GM23248 (cell line): Measurements from ENCODE around the gene BBS10. TPM values are rescaled to one million over a fixed set of nuclear protein-coding genes. Genes with fewer than 3 reads are reported as not detected.
A peak's percentile ranks its signal among the peaks of the same experiment; 100 is the strongest.

Experiments
- DNase-seq: peaks from one replicate; pipeline ENCODE4 v3.0.0-alpha.2; 2015
- H2AFZ ChIP-seq: fragments of 200-600 bp; sonication (generic); 2 replicates; pipeline ENCODE4 v1.6.1; 2016; ENCODE audit warnings: antibody characterized with exemption
- H3F3A ChIP-seq: fragments of 200-600 bp; sonication (generic); 2 replicates; pipeline ENCODE4 v1.6.1; 2016; ENCODE audit warnings: mild to moderate bottlenecking, antibody characterized with exemption, mixed run types; ENCODE audit not compliant: insufficient read depth
- H3K27ac ChIP-seq: fragments of 200-600 bp; sonication (generic); 2 replicates; pipeline ENCODE4 v1.5.1; 2016; ENCODE audit warnings: mild to moderate bottlenecking
- H3K27me3 ChIP-seq: fragments of 200-600 bp; sonication (generic); replicated peaks from 2 replicates; pipeline ENCODE4 v1.6.1; 2016; ENCODE audit warnings: mild to moderate bottlenecking; ENCODE audit not compliant: insufficient read depth
- H3K36me3 ChIP-seq: fragments of 200-600 bp; sonication (generic); 2 replicates; pipeline ENCODE4 v1.6.1; 2016; ENCODE audit warnings: low read depth, mild to moderate bottlenecking
- H3K4me1 ChIP-seq: fragments of 200-600 bp; sonication (generic); 2 replicates; pipeline ENCODE4 v1.6.1; 2016; ENCODE audit warnings: mild to moderate bottlenecking; ENCODE audit not compliant: insufficient read depth
- H3K4me2 ChIP-seq: fragments of 200-600 bp; sonication (generic); one replicate; pipeline ENCODE4 v1.6.1; 2016; ENCODE audit warnings: mild to moderate bottlenecking; ENCODE audit not compliant: unreplicated experiment
- H3K4me3 ChIP-seq: fragments of 200-600 bp; sonication (generic); 2 replicates; pipeline ENCODE4 v1.5.1; 2016; ENCODE audit warnings: mild to moderate bottlenecking
- H3K79me2 ChIP-seq: fragments of 200-600 bp; sonication (generic); 2 replicates; pipeline ENCODE4 v1.6.1; 2016; ENCODE audit warnings: mild to moderate bottlenecking; ENCODE audit not compliant: insufficient read depth
- H3K9ac ChIP-seq: fragments of 200-600 bp; sonication (generic); 2 replicates; pipeline ENCODE4 v1.6.1; 2016; ENCODE audit warnings: mild to moderate bottlenecking
- H3K9me2 ChIP-seq: fragments of 200-600 bp; sonication (generic); 2 replicates; pipeline ENCODE4 v1.6.1; 2016; ENCODE audit warnings: mixed run types, mild to moderate bottlenecking, moderate library complexity; ENCODE audit not compliant: insufficient read depth
- H3K9me3 ChIP-seq: fragments of 200-600 bp; sonication (generic); one replicate; pipeline ENCODE4 v1.6.1; 2017; ENCODE audit warnings: low read depth
- H4K20me1 ChIP-seq: fragments of 200-600 bp; sonication (generic); 2 replicates; pipeline ENCODE4 v1.6.0; 2016; ENCODE audit not compliant: insufficient read depth
- EZH2 ChIP-seq: fragments of 200-600 bp; sonication (generic); IDR thresholded peaks from 2 replicates; pipeline ENCODE4 v1.6.1; 2018; ENCODE audit warnings: antibody characterized with exemption, mild to moderate bottlenecking; ENCODE audit not compliant: insufficient read depth, poor library complexity, severe bottlenecking
- EZH2phosphoT487 ChIP-seq: fragments of 200-600 bp; sonication (generic); IDR thresholded peaks from 2 replicates; pipeline ENCODE4 v1.6.1; 2018; ENCODE audit warnings: antibody characterized with exemption, moderate library complexity, mild to moderate bottlenecking, low read depth; ENCODE audit not compliant: insufficient read depth
- WGBS, 2 experiments: methylation state at CpG; one replicate each; pipeline ENCODE4 v1.1.6; 2015 to 2017; ENCODE audit warnings: low lambda C conversion rate in 2 of 2, low coverage in 1 of 2; ENCODE audit errors: missing lambda C conversion rate in 2 of 2; 5-methylcytosine and 5-hydroxymethylcytosine counted together
- in situ Hi-C: fragments of 300-500 bp; cut with MboI; formaldehyde crosslinking; loops from 2 replicates; pipeline ENCODE4 v1.15.0; 2020
- polyA plus RNA-seq: library from polyadenylated mRNA; unstranded; fragments of >200 nt; fragmentation: Nextera tagmentation; extraction: Ambion mirVana; gene quantifications from 2 replicates; pipeline ENCODE4 v1.2.1, GENCODE V29; 2016
- total RNA-seq: library from RNA; depleted of rRNA; stranded (reverse); fragments of >200 nt; shearing (Covaris generic); gene quantifications from 2 replicates; pipeline ENCODE4 v1.2.3, GENCODE V29; 2014

Gene BBS10
- total and polyA plus RNA-seq, 2 experiments from 2014 or later, result 15.8 to 16.8 TPM

- TF ChIP-seq EZH2phosphoT487, result no peak
- no peak for TF ChIP-seq EZH2
These were observed 38.1 kb downstream of the BBS10 start for GRCh38 chr12:76310110-76310509.

GRCh38 chr12:76308866-76309265 is 39.3 kb downstream of the BBS10 start:
- no peak for DNase-seq
- H3K27me3 ChIP-seq, result no peaks in the 10 kb centered on the region
- H3K9ac ChIP-seq, result no peak overlapping the region
- peaks cover 18% of the 10 kb centered on the region for H3K4me1 ChIP-seq
- no peaks in the 10 kb centered on the region for H4K20me1 ChIP-seq
- H3K9me3 ChIP-seq, result no peaks in the 10 kb centered on the region
- H3K4me2 ChIP-seq, result no peak overlapping the region
- no peaks in the 10 kb centered on the region for H3F3A ChIP-seq
- H2AFZ ChIP-seq, result no peak overlapping the region
- H3K36me3 ChIP-seq, result no peaks in the 10 kb centered on the region
- 0 out of 2 replicates have a peak, but pooled peaks cover 3% of the 10 kb centered on the region for H3K9me2 ChIP-seq
- no peak for TF ChIP-seq EZH2
- TF ChIP-seq EZH2phosphoT487, result no peak
- H3K27ac ChIP-seq, result no peak overlapping the region
- in situ Hi-C loops, result no loop called here
- WGBS, 2 experiments, result 17 to 20% methylated on average over 3 of the region's 3 CpGs
- H3K4me3 ChIP-seq, result no peak overlapping the region
- no peaks in the 10 kb centered on the region for H3K79me2 ChIP-seq

More at GRCh38 chr12:76310110-76310509, 38.1 kb downstream of the BBS10 start:
- H3K9ac ChIP-seq, result no peak overlapping the region
- H3K79me2 ChIP-seq, result no peaks in the 10 kb centered on the region
- H3K27ac ChIP-seq, result peak overlapping the region; percentile 18; the same call in 1 of the 2 replicates
- peaks cover 18% of the 10 kb centered on the region for H3K4me1 ChIP-seq
- H3K27me3 ChIP-seq, result no peaks in the 10 kb centered on the region
- H3K4me3 ChIP-seq, result no peak overlapping the region
- DNase-seq, result peak; percentile 57
- in situ Hi-C loops, result no loop called here
- H3K9me2 ChIP-seq, result 0 out of 2 replicates have a peak, but pooled peaks cover 3% of the 10 kb centered on the region
- no peak overlapping the region for H3K4me2 ChIP-seq
- H3K36me3 ChIP-seq, result no peaks in the 10 kb centered on the region
- no peaks in the 10 kb centered on the region for H3F3A ChIP-seq
- H3K9me3 ChIP-seq, result no peaks in the 10 kb centered on the region
- peak overlapping the region; percentile 39; the same call in 1 of the 2 replicates for H2AFZ ChIP-seq
- H4K20me1 ChIP-seq, result no peaks in the 10 kb centered on the region

DNA sequence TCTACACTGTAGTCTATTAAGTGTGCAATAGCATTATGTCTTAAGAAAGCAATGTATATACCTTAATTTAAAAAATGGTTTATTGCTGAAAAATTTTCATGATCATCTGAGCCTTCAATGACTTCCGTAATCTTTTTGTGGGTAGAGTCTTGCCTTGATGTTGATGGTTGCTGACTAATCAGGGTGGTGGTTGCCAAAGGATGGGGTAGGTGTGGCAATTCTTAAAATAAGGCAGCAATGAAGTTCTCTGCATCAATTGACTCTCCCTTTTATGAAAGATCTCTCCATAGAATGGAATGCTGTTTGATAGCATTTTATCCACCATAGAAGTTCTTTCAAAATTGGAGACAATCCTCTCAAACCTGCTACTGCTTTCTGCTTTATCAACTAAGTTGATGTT is 41.1 kb downstream of the BBS10 start:
- no peak for DNase-seq
- WGBS, 2 experiments, result 67 to 71% methylated on average over 1 of the region's 1 CpG
- peaks cover 25% of the 10 kb centered on the region for H3K4me1 ChIP-seq
- in situ Hi-C loops, result no loop called here
- no peak overlapping the region for H3K4me3 ChIP-seq
- H3K4me2 ChIP-seq, result no peak overlapping the region
- no peaks in the 10 kb centered on the region for H3F3A ChIP-seq
- H3K27me3 ChIP-seq, result no peaks in the 10 kb centered on the region
- H3K79me2 ChIP-seq, result no peaks in the 10 kb centered on the region
- H4K20me1 ChIP-seq, result no peaks in the 10 kb centered on the region
- H3K9me2 ChIP-seq, result 0 out of 2 replicates have a peak, but pooled peaks cover 3% of the 10 kb centered on the region
- H3K9ac ChIP-seq, result no peak overlapping the region
- no peak overlapping the region for H3K27ac ChIP-seq
- no peaks in the 10 kb centered on the region for H3K36me3 ChIP-seq
- no peak for TF ChIP-seq EZH2phosphoT487
- TF ChIP-seq EZH2, result no peak
- no peaks in the 10 kb centered on the region for H3K9me3 ChIP-seq
- no peak overlapping the region for H2AFZ ChIP-seq

- Histone ChIP-seq H3K4me2 (peak overlapping the region; percentile 44), H3K27me3 (no peaks in the 10 kb centered on the region), H2AFZ (peak overlapping the region; percentile 32; the same call in 1 of the 2 replicates), H3K36me3 (no peaks in the 10 kb centered on the region), H3K27ac (no peak overlapping the region), H3K4me1 (peaks cover 15% of the 10 kb centered on the region), H3K9ac (no peak overlapping the region), H3K9me3 (no peaks in the 10 kb centered on the region), H3F3A (no peaks in the 10 kb centered on the region), H3K9me2 (no peaks in the 10 kb centered on the region), H3K4me3 (no peak overlapping the region), H3K79me2 (no peaks in the 10 kb centered on the region), H4K20me1 (no peaks in the 10 kb centered on the region)
- WGBS, 2 experiments, result 94 to 95% methylated on average over 6 of the region's 6 CpGs
- in situ Hi-C loops, result no loop called here
- no peak for DNase-seq
- no peak for TF ChIP-seq EZH2
- TF ChIP-seq EZH2phosphoT487, result no peak
These were observed 44.2 kb downstream of the BBS10 start for GRCh38 chr12:76303989-76304460.

GRCh38 chr12:76303365-76303764 is 44.9 kb downstream of the BBS10 start:
- Histone ChIP-seq H2AFZ (peak overlapping the region; percentile 32; the same call in 1 of the 2 replicates), H3K36me3 (no peaks in the 10 kb centered on the region), H3K9ac (no peak overlapping the region), H3K27ac (no peak overlapping the region), H3F3A (no peaks in the 10 kb centered on the region), H3K9me2 (no peaks in the 10 kb centered on the region), H3K4me3 (no peak overlapping the region), H4K20me1 (no peaks in the 10 kb centered on the region), H3K79me2 (no peaks in the 10 kb centered on the region), H3K27me3 (no peaks in the 10 kb centered on the region), H3K4me2 (peak overlapping the region; percentile 44), H3K4me1 (peaks cover 15% of the 10 kb centered on the region), H3K9me3 (no peaks in the 10 kb centered on the region)
- in situ Hi-C loops, result no loop called here
- 87 to 97% methylated on average over 2 of the region's 2 CpGs for WGBS, 2 experiments
- TF ChIP-seq EZH2phosphoT487, result no peak
- TF ChIP-seq EZH2, result no peak
- peak; percentile 28 for DNase-seq
